Endothelial cell of umbilical vein (primary cell): ENCODE measurements around the gene ICOSLG. TPM values are rescaled to one million over a fixed set of nuclear protein-coding genes. Genes with fewer than 3 reads are reported as not detected.

Experiments
- BruUV-seq: library from RNA; stranded (reverse); fragments of 400-500 nt; replicated peaks from 2 replicates; lab custom pipeline; 2021; lab: Mats Ljungman, UMichigan
- CTCF ChIA-PET: fragments of 300-600, 350-600 bp; sonication (Branson Sonifier 250); formaldehyde crosslinking; loops from one replicate; lab custom pipeline; 2021; ENCODE audit warnings: antibody characterized with exemption, inconsistent platforms; lab: Charles Lee
- POLR2A ChIA-PET: fragments of 300-600, 350-600 bp; sonication (Branson Sonifier 250); formaldehyde crosslinking; loops from one replicate; lab custom pipeline; 2021; ENCODE audit warnings: antibody characterized with exemption, inconsistent platforms; lab: Charles Lee
- DNase-seq: peaks from one replicate; pipeline ENCODE4 v3.0.0-alpha.2; 2011; ENCODE audit warnings: low read depth, low spot score
- FAIRE-seq: peaks from 2 replicates; lab custom pipeline; 2011; peaks lifted over from hg19 to GRCh38; lab: Jason Lieb, UNC
- H2AFZ ChIP-seq: 2 replicates; pipeline ENCODE4 v1.6.0; 2012; ENCODE audit warnings: low read depth, low read length, control low read depth, inconsistent platforms
- H3K27ac ChIP-seq: 2 replicates; pipeline ENCODE4 v1.5.1; 2011; ENCODE audit warnings: low read depth, mild to moderate bottlenecking, control low read depth, low read length, moderate library complexity; ENCODE audit not compliant: insufficient read depth
- H3K27me3 ChIP-seq, 2 experiments: 2 replicates each; pipeline versions ENCODE4 v1.6.0 to v1.6.1; 2011; ENCODE audit warnings: low read length in 2 of 2, mixed read lengths in 1 of 2; ENCODE audit not compliant: control insufficient read depth in 2 of 2, insufficient read depth in 2 of 2
- H3K36me3 ChIP-seq, 2 experiments: 2 replicates in 1 of 2; 3 replicates in 1 of 2; pipeline ENCODE4 v1.5.1; 2011; ENCODE audit warnings: low read length in 2 of 2, mild to moderate bottlenecking in 1 of 2, moderate library complexity in 1 of 2; ENCODE audit not compliant: control insufficient read depth in 2 of 2, insufficient read depth in 2 of 2; ENCODE audit errors: extremely low read depth in 1 of 2
- H3K4me1 ChIP-seq: 3 replicates; pipeline ENCODE4 v1.5.1; 2011; ENCODE audit warnings: mild to moderate bottlenecking, low read length; ENCODE audit not compliant: control insufficient read depth, insufficient read depth; ENCODE audit errors: extremely low read depth
- H3K4me2 ChIP-seq: 2 replicates; pipeline ENCODE4 v1.6.1; 2011; ENCODE audit warnings: low read length, control low read depth, mixed read lengths; ENCODE audit not compliant: insufficient read depth
- H3K4me3 ChIP-seq, 3 experiments: fragments of 200-600 bp in 1 of 3; sonication (generic), shearing (Covaris generic) in 1 of 3; replicated peaks in 1 of 3; 2 replicates each; pipeline ENCODE4 v1.5.1; 2011 to 2016; ENCODE audit warnings: control low read depth in 3 of 3, low read length in 3 of 3, mild to moderate bottlenecking in 2 of 3, inconsistent platforms in 1 of 3, low read depth in 1 of 3, moderate library complexity in 1 of 3; ENCODE audit not compliant: insufficient read depth in 1 of 3
- H3K79me2 ChIP-seq: 2 replicates; pipeline ENCODE4 v1.6.0; 2012; ENCODE audit warnings: low read length, inconsistent platforms; ENCODE audit not compliant: control insufficient read depth, insufficient read depth
- H3K9ac ChIP-seq: replicated peaks from 2 replicates; pipeline ENCODE3; 2011; ENCODE audit warnings: low read length, control low read depth; ENCODE audit not compliant: insufficient read depth; ENCODE audit errors: extremely low read depth
- H3K9me1 ChIP-seq: replicated peaks from 3 replicates; pipeline ENCODE4 v1.6.0; 2011; ENCODE audit warnings: mild to moderate bottlenecking, low read length; ENCODE audit not compliant: control insufficient read depth, insufficient read depth; ENCODE audit errors: extremely low read depth
- H3K9me3 ChIP-seq: replicated peaks from 2 replicates; pipeline ENCODE4 v1.5.1; 2012; ENCODE audit warnings: low read length, inconsistent platforms; ENCODE audit not compliant: control insufficient read depth, insufficient read depth
- H4K20me1 ChIP-seq: replicated peaks from 2 replicates; pipeline ENCODE3; 2011; ENCODE audit warnings: mild to moderate bottlenecking, low read length; ENCODE audit not compliant: control insufficient read depth, insufficient read depth; ENCODE audit errors: extremely low read depth
- CTCF ChIP-seq, 2 donors: IDR thresholded peaks; 1 replicate in 1 of 2; 2 replicates in 1 of 2; pipeline ENCODE4 v1.5.1; 2011; ENCODE audit warnings: low read length in 2 of 2, mild to moderate bottlenecking in 2 of 2, moderate library complexity in 2 of 2, control low read depth in 1 of 2, inconsistent platforms in 1 of 2, low read depth in 1 of 2; ENCODE audit not compliant: insufficient read depth in 1 of 2; ENCODE audit errors: extremely low read depth in 1 of 2
- EZH2 ChIP-seq: IDR thresholded peaks from 2 replicates; pipeline ENCODE4 v1.6.1; 2012; ENCODE audit warnings: borderline replicate concordance, low read depth, mild to moderate bottlenecking, moderate library complexity, low read length, inconsistent platforms; ENCODE audit not compliant: severe bottlenecking
- FOS ChIP-seq: IDR thresholded peaks from 2 replicates; pipeline ENCODE4 v1.6.1; 2011; ENCODE audit warnings: mild to moderate bottlenecking, low read length, moderate library complexity, borderline replicate concordance; ENCODE audit not compliant: insufficient read depth
- GATA2 ChIP-seq: IDR thresholded peaks from 2 replicates; pipeline ENCODE4 v1.7.0; 2011; ENCODE audit warnings: low read depth, mild to moderate bottlenecking, moderate library complexity, mixed read lengths, low read length; ENCODE audit not compliant: insufficient read length, insufficient read depth
- JUN ChIP-seq: IDR thresholded peaks from 2 replicates; pipeline ENCODE4 v1.6.1; 2011; ENCODE audit warnings: borderline replicate concordance, low read depth; ENCODE audit not compliant: insufficient read length, insufficient read depth
- MAX ChIP-seq: IDR thresholded peaks from 2 replicates; pipeline ENCODE4 v1.6.1; 2011; ENCODE audit not compliant: insufficient read depth, insufficient read length
- MYC ChIP-seq: IDR thresholded peaks from one replicate; pipeline ENCODE4 v1.6.1; 2011; ENCODE audit warnings: mild to moderate bottlenecking, low read depth, low read length
- POLR2AphosphoS5 ChIP-seq: IDR thresholded peaks from 2 replicates; pipeline ENCODE4 v1.6.1; 2012; ENCODE audit warnings: low read depth, mild to moderate bottlenecking, control low read depth, low read length, moderate library complexity; ENCODE audit not compliant: insufficient read depth
- dilution Hi-C: fragments of 300-500 bp; cut with MboI; formaldehyde crosslinking; loops from one replicate; pipeline ENCODE4 v1.15.0; 2019; ENCODE audit warnings: low sequenced_read_pairs; ENCODE audit not compliant: extremely low pct_ligation_motif_present
- intact Hi-C: fragments of 100-400 bp; cut with micrococcal nuclease; formaldehyde crosslinking; loops from one replicate; pipeline ENCODE4 v1.10.0; 2022
- polyA plus RNA-seq, 4 experiments: library from polyadenylated mRNA; depleted of rRNA in 3 of 4; stranded (reverse) in 3 of 4; unstranded in 1 of 4; fragments of >200 nt; gene quantifications; 2 replicates each; pipeline versions ENCODE4 v1.2.1 to v1.2.3, GENCODE V29; 2011 to 2012; ENCODE audit warnings: missing spikeins in 1 of 4
- total RNA-seq: library from RNA; stranded (reverse); gene quantifications from 2 replicates; pipeline ENCODE4 v1.2.3, GENCODE V29; 2021

ICOSLG gene
- total and polyA plus RNA-seq, 2 donors (not counting 3 experiments of a cell fraction or from before 2014, with no cell fraction given) = 0.91 to 2.9 TPM

- Histone ChIP-seq H3K9me3 (no peaks in the 10 kb centered on the region), H3K27me3 (peaks cover 0 to 3% of the 10 kb centered on the region in 2 experiments), H3K4me3 (no peak overlapping the region), H3K9me1 (no peaks in the 10 kb centered on the region), H3K36me3 (no peaks in the 10 kb centered on the region), H3K79me2 (no peaks in the 10 kb centered on the region), H3K9ac (no peak overlapping the region), H2AFZ (no peak overlapping the region), H3K27ac (no peak overlapping the region), H3K4me2 (no peak overlapping the region), H3K4me1 (no peaks in the 10 kb centered on the region), H4K20me1 (no peaks in the 10 kb centered on the region)
- intact Hi-C loops (no loop called here), dilution Hi-C loops (no loop called here)
- TF ChIP-seq GATA2 = no peak
- no peak for TF ChIP-seq JUN
- TF ChIP-seq POLR2AphosphoS5 = no peak
- no peak for TF ChIP-seq FOS
- no peak for TF ChIP-seq MAX
- TF ChIP-seq CTCF (IDR thresholded peaks at IDR 0.05; ENCODE audit: extremely low read depth in 1 of 2, insufficient read depth in 1 of 2, low read depth in 1 of 2, low read length in 2 of 2) = no peak
- TF ChIP-seq EZH2 = no peak
- no peak for TF ChIP-seq MYC
- ChIA-PET POLR2A (no interaction called here), CTCF (interaction anchor here (2.2 kb wide), 1 partner anchor 11 kb away, joined by 11 read pairs; no protein-coding TSS in a partner anchor)
- FAIRE-seq = no peak
- BruUV-seq = no TSS peak
- DNase-seq = no peak
Measured at GRCh38 chr21:44286086-44286715, 45.5 kb upstream of the ICOSLG start.
